H1 (cell line): ENCODE results near the gene WDR44. TPM values are rescaled to one million over a fixed set of nuclear protein-coding genes. Genes with fewer than 3 reads are reported as not detected.

Experiments
- CTCF ChIA-PET: fragments of 300-600 bp; sonication (Branson Sonifier 250); formaldehyde crosslinking; loops from one replicate; lab custom pipeline; 2021; ENCODE audit not compliant: partially characterized antibody; lab: Charles Lee
- POLR2A ChIA-PET: fragments of 300-600 bp; sonication (Branson Sonifier 250); formaldehyde crosslinking; loops from one replicate; lab custom pipeline; 2021; ENCODE audit warnings: inconsistent platforms; ENCODE audit not compliant: partially characterized antibody; lab: Charles Lee
- DNase-seq, 2 experiments: peaks; one replicate each; pipeline versions ENCODE4 v3.0.0 to v3.0.0-alpha.2; 2010 to 2022; ENCODE audit warnings: low spot score in 2 of 2, low read depth in 1 of 2, mixed read lengths in 1 of 2
- FAIRE-seq: peaks from 2 replicates; lab custom pipeline; 2011; peaks lifted over from hg19 to GRCh38; lab: Jason Lieb, UNC
- H2AFZ ChIP-seq: 2 replicates; pipeline ENCODE4 v1.8.1; 2012; ENCODE audit warnings: low read length, inconsistent platforms
- H2AK5ac ChIP-seq: 2 replicates; pipeline ENCODE4 v1.6.1; 2013; ENCODE audit warnings: low read depth, low read length
- H2BK120ac ChIP-seq: replicated peaks from 2 replicates; pipeline ENCODE3; 2013; ENCODE audit warnings: low read depth, low read length, inconsistent platforms
- H2BK12ac ChIP-seq: 2 replicates; pipeline ENCODE4 v1.6.1; 2013; ENCODE audit warnings: low read depth, low read length
- H2BK15ac ChIP-seq: 2 replicates; pipeline ENCODE4 v1.6.1; 2013; ENCODE audit warnings: low read length
- H2BK20ac ChIP-seq: 2 replicates; pipeline ENCODE4 v1.6.1; 2013; ENCODE audit warnings: low read length
- H2BK5ac ChIP-seq: 2 replicates; pipeline ENCODE4 v1.6.1; 2013; ENCODE audit warnings: low read depth, low read length
- H3K14ac ChIP-seq: 2 replicates; pipeline ENCODE4 v1.6.1; 2013; ENCODE audit warnings: inconsistent platforms; ENCODE audit not compliant: insufficient read length
- H3K18ac ChIP-seq: 2 replicates; pipeline ENCODE4 v1.6.1; 2013; ENCODE audit warnings: low read length; ENCODE audit errors: extremely low read depth
- H3K23ac ChIP-seq: 2 replicates; pipeline ENCODE4 v1.6.1; 2013; ENCODE audit warnings: inconsistent platforms; ENCODE audit not compliant: insufficient read length
- H3K23me2 ChIP-seq: 2 replicates; pipeline ENCODE4 v1.6.1; 2013; ENCODE audit warnings: low read depth, low read length
- H3K27ac ChIP-seq: 2 replicates; pipeline ENCODE4 v1.6.1; 2011; ENCODE audit warnings: low read depth, low read length, inconsistent platforms
- H3K27me3 ChIP-seq, 4 experiments: replicated peaks in 1 of 4; 1 replicate in 1 of 4; 2 replicates in 3 of 4; pipeline versions ENCODE4 v1.6.1 to v1.8.1; 2011 to 2013; ENCODE audit warnings: low read length in 3 of 4, mild to moderate bottlenecking in 3 of 4, inconsistent platforms in 2 of 4, mixed read lengths in 2 of 4, moderate library complexity in 1 of 4; ENCODE audit not compliant: control insufficient read depth in 3 of 4, insufficient read depth in 3 of 4; ENCODE audit errors: extremely low read depth in 1 of 4
- H3K36me3 ChIP-seq, 4 experiments: 2 replicates each; pipeline versions ENCODE4 v1.6.1 to v1.8.1; 2011 to 2013; ENCODE audit warnings: mild to moderate bottlenecking in 4 of 4, low read length in 3 of 4, moderate library complexity in 2 of 4, control low read depth in 1 of 4, inconsistent platforms in 1 of 4; ENCODE audit not compliant: insufficient read depth in 4 of 4, control insufficient read depth in 2 of 4
- H3K4ac ChIP-seq: replicated peaks from 2 replicates; pipeline ENCODE3; 2013; ENCODE audit warnings: low read length, low read depth, mixed read lengths, inconsistent platforms; ENCODE audit not compliant: insufficient read length
- H3K4me1 ChIP-seq, 4 experiments: replicated peaks in 1 of 4; 1 replicate in 1 of 4; 2 replicates in 3 of 4; pipeline versions ENCODE4 v1.6.1 to v1.8.1; 2011 to 2013; ENCODE audit warnings: low read length in 3 of 4, inconsistent platforms in 2 of 4, mixed read lengths in 1 of 4; ENCODE audit not compliant: insufficient read depth in 4 of 4, control insufficient read depth in 3 of 4
- H3K4me2 ChIP-seq, 2 experiments: 2 replicates each; pipeline versions ENCODE4 v1.6.1 to v1.8.1; 2011 to 2013; ENCODE audit warnings: low read depth in 2 of 2, low read length in 2 of 2, control low read depth in 1 of 2, inconsistent platforms in 1 of 2, mild to moderate bottlenecking in 1 of 2; ENCODE audit not compliant: insufficient read depth in 1 of 2
- H3K4me3 ChIP-seq, 4 experiments: fragments of 200-600, 300-600 bp in 1 of 4; sonication (generic), shearing (Covaris generic), sonication (Bioruptor Twin) in 1 of 4; 2 replicates each; pipeline versions ENCODE4 v1.5.1 to v1.8.1; 2011 to 2016; ENCODE audit warnings: low read length in 4 of 4, low read depth in 3 of 4, control low read depth in 2 of 4, inconsistent platforms in 2 of 4, mild to moderate bottlenecking in 2 of 4, mixed read lengths in 1 of 4, moderate library complexity in 1 of 4; ENCODE audit not compliant: insufficient read depth in 2 of 4; ENCODE audit errors: extremely low read depth in 1 of 4
- H3K56ac ChIP-seq: replicated peaks from 2 replicates; pipeline ENCODE3; 2013; ENCODE audit warnings: low read depth, mild to moderate bottlenecking, mixed read lengths, low read length, inconsistent platforms; ENCODE audit not compliant: insufficient read length
- H3K79me1 ChIP-seq: 2 replicates; pipeline ENCODE4 v1.6.1; 2013; ENCODE audit warnings: low read depth, low read length, control low read depth
- H3K79me2 ChIP-seq, 2 experiments: 2 replicates each; pipeline versions ENCODE4 v1.6.1 to v1.8.1; 2012 to 2013; ENCODE audit warnings: low read length in 2 of 2, mild to moderate bottlenecking in 2 of 2, inconsistent platforms in 1 of 2; ENCODE audit not compliant: insufficient read depth in 2 of 2, control insufficient read depth in 1 of 2
- H3K9ac ChIP-seq, 4 experiments: replicated peaks in 1 of 4; 1 replicate in 1 of 4; 2 replicates in 3 of 4; pipeline versions ENCODE4 v1.6.1 to v1.8.1; 2011 to 2013; ENCODE audit warnings: low read depth in 3 of 4, low read length in 3 of 4, control low read depth in 2 of 4, mild to moderate bottlenecking in 2 of 4, moderate library complexity in 2 of 4, inconsistent platforms in 1 of 4; ENCODE audit errors: extremely low read depth in 1 of 4
- H3K9me3 ChIP-seq, 2 experiments: 2 replicates each; pipeline versions ENCODE4 v1.6.1 to v1.8.1; 2012 to 2013; ENCODE audit warnings: mild to moderate bottlenecking in 2 of 2, moderate library complexity in 2 of 2, control low read depth in 1 of 2, inconsistent platforms in 1 of 2, low read depth in 1 of 2, low read length in 1 of 2, mixed read lengths in 1 of 2; ENCODE audit not compliant: insufficient read depth in 2 of 2
- H4K20me1 ChIP-seq, 2 experiments: replicated peaks in 1 of 2; 2 replicates each; pipeline versions ENCODE3 to v1.8.1; 2011 to 2013; ENCODE audit warnings: inconsistent platforms in 2 of 2, low read length in 2 of 2, mild to moderate bottlenecking in 1 of 2; ENCODE audit not compliant: insufficient read depth in 2 of 2, control insufficient read depth in 1 of 2
- H4K5ac ChIP-seq: 2 replicates; pipeline ENCODE4 v1.6.1; 2013; ENCODE audit warnings: low read length, low read depth, mixed read lengths, inconsistent platforms; ENCODE audit not compliant: insufficient read length
- H4K8ac ChIP-seq: 2 replicates; pipeline ENCODE4 v1.8.0; 2013; ENCODE audit warnings: mild to moderate bottlenecking, moderate library complexity, low read length, inconsistent platforms; ENCODE audit not compliant: insufficient read depth; ENCODE audit errors: extremely low read depth
- H4K91ac ChIP-seq: replicated peaks from 2 replicates; pipeline ENCODE3; 2013; ENCODE audit warnings: low read length, mixed read lengths, inconsistent platforms; ENCODE audit not compliant: insufficient read length
- ASH2L ChIP-seq: fragments of 200-600, 300-600 bp; sonication (generic); IDR thresholded peaks from one replicate; pipeline ENCODE4 v1.7.1; 2017; ENCODE audit warnings: low read length
- BACH1 ChIP-seq: IDR thresholded peaks from 2 replicates; pipeline ENCODE4 v1.6.1; 2012; ENCODE audit warnings: low read length, improper control_type of control experiment
- BCL11A ChIP-seq, 2 experiments: IDR thresholded peaks; one replicate each; pipeline ENCODE4 v1.6.1; 2011; ENCODE audit warnings: low read depth in 2 of 2, low read length in 2 of 2, mild to moderate bottlenecking in 2 of 2
- CBX5 ChIP-seq: fragments of 300-800, 300-1000 bp; sonication (generic); IDR thresholded peaks from 2 replicates; pipeline ENCODE4 v1.7.1; 2016; ENCODE audit warnings: antibody characterized with exemption, low read length, low read depth
- CBX8 ChIP-seq: fragments of 300-800, 300-1000 bp; sonication (generic); IDR thresholded peaks from 2 replicates; pipeline ENCODE4 v1.7.1; 2016; ENCODE audit warnings: low read depth, low read length, borderline replicate concordance
- CEBPB ChIP-seq: IDR thresholded peaks from 2 replicates; pipeline ENCODE4 v1.6.1; 2012; ENCODE audit warnings: low read depth, low read length
- CHD2 ChIP-seq: IDR thresholded peaks from 2 replicates; pipeline ENCODE4 v1.6.1; 2012; ENCODE audit warnings: low read length, improper control_type of control experiment
- CTCF ChIP-seq, 3 experiments: IDR thresholded peaks; 1 replicate in 2 of 3; 2 replicates in 1 of 3; pipeline versions ENCODE4 v1.5.1 to v1.6.1; 2011; ENCODE audit warnings: low read length in 3 of 3, mild to moderate bottlenecking in 3 of 3, inconsistent platforms in 2 of 3, low read depth in 1 of 3, moderate library complexity in 1 of 3; ENCODE audit not compliant: insufficient read depth in 1 of 3; ENCODE audit errors: control extremely low read depth in 1 of 3
- POU5F1 ChIP-seq: IDR thresholded peaks from 2 replicates; pipeline ENCODE4 v1.6.1; 2011; ENCODE audit warnings: low read depth, mild to moderate bottlenecking, low read length, moderate library complexity
- SIRT6 ChIP-seq: IDR thresholded peaks from one replicate; pipeline ENCODE4 v1.7.1; 2012; ENCODE audit warnings: low read length, inconsistent platforms
- SIX5 ChIP-seq: IDR thresholded peaks from 2 replicates; pipeline ENCODE4 v1.6.1; 2011; ENCODE audit warnings: mild to moderate bottlenecking, low read depth, low read length
- TAF7 ChIP-seq: optimal IDR thresholded peaks from 2 replicates; pipeline ENCODE3; 2011; ENCODE audit warnings: low read depth, mild to moderate bottlenecking, inconsistent platforms, low read length, moderate library complexity, borderline replicate concordance
- TCF12 ChIP-seq: IDR thresholded peaks from 2 replicates; pipeline ENCODE4 v1.6.1; 2011; ENCODE audit warnings: low read depth, mild to moderate bottlenecking, low read length
- WGBS, 2 experiments: shearing (Covaris generic) in 1 of 2; methylation state at CpG; one replicate each; pipeline versions ENCODE4 v1.1.6 to v1.1.7; 2013 to 2015; ENCODE audit warnings: low lambda C conversion rate in 2 of 2, mixed read lengths in 2 of 2, inconsistent platforms in 1 of 2, low coverage in 1 of 2, missing lambda C conversion rate in 1 of 2; ENCODE audit not compliant: insufficient replicate concordance in 2 of 2, insufficient coverage in 1 of 2, insufficient read length in 1 of 2; ENCODE audit errors: extremely low coverage in 1 of 2, missing lambda C conversion rate in 1 of 2; 5-methylcytosine and 5-hydroxymethylcytosine counted together
- polyA plus RNA-seq, 7 experiments: library from polyadenylated mRNA; depleted of rRNA in 3 of 7; stranded (reverse) in 5 of 7; unstranded in 2 of 7; fragments of >200 nt in 5 of 7; fragments of 200-250 nt in 2 of 7; gene quantifications; 1 replicate in 5 of 7; 2 replicates in 1 of 7; 4 replicates in 1 of 7; pipeline versions ENCODE4 v1.2.1 to v1.2.3, GENCODE V29; 2011 to 2013; ENCODE audit warnings: missing spikeins in 2 of 7, mixed read lengths in 2 of 7
- total RNA-seq: library from RNA; stranded (reverse); fragmentation: NEBNext Ultra II Directional; extraction: Animal tissue kit (Norgen Biotek cat#: 25700); gene quantifications from 2 replicates; pipeline ENCODE4 v1.2.1, GENCODE V29; 2021

Gene WDR44
- total and polyA plus RNA-seq, 2 of the 8 experiments (the other 6 are each of a cell fraction or from before 2014, with no cell fraction given): 5.1 to 17.2 TPM

- H2AFZ ChIP-seq: no peak overlapping the region
- no peak overlapping the region for H4K91ac ChIP-seq
- no peaks in the 10 kb centered on the region for H3K27me3 ChIP-seq
- H3K4me2 ChIP-seq: peak overlapping the region; percentile 69 to 75
- H2AK5ac ChIP-seq: no peak overlapping the region
- H2BK12ac ChIP-seq: no peak overlapping the region
- H3K79me1 ChIP-seq: no peaks in the 10 kb centered on the region
- no peak overlapping the region for H2BK5ac ChIP-seq
- H2BK20ac ChIP-seq: no peak overlapping the region
- ChIA-PET POLR2A (interaction anchor here (1.0 kb wide), 1 partner anchor 16 kb away, joined by 3 read pairs; no protein-coding TSS in a partner anchor), CTCF (no interaction called here)
- no peak overlapping the region for H3K18ac ChIP-seq
- H3K4ac ChIP-seq: no peak overlapping the region
- H3K23ac ChIP-seq: no peak overlapping the region
- peak overlapping the region; percentile 63 to 92 (median 72) for H3K4me3 ChIP-seq
- peaks cover 0 to 4% of the 10 kb centered on the region in 2 experiments for H4K20me1 ChIP-seq
- peak overlapping the region in 2 of 4 experiments; percentile 24 to 71; a peak in 1 of 7 replicates for H3K9ac ChIP-seq
- 0 out of 2 replicates have a peak, but pooled peaks cover 2% of the 10 kb centered on the region for H3K23me2 ChIP-seq
- no peak overlapping the region for H2BK120ac ChIP-seq
- DNase-seq (no peak), FAIRE-seq (no peak)
- H4K5ac ChIP-seq: no peak overlapping the region
- H3K56ac ChIP-seq: no peak overlapping the region
- H4K8ac ChIP-seq: no peak overlapping the region
- H3K14ac ChIP-seq: no peak overlapping the region
- H3K9me3 ChIP-seq: no peaks in the 10 kb centered on the region
- 2% methylated on average over 11 of the region's 11 CpGs; no CpG with 5 or more reads in 1 of the 2 experiments for WGBS, 2 experiments
- peaks cover 0 to 5% (median 2%) of the 10 kb centered on the region in 4 experiments; a peak in 2 of 7 replicates for H3K4me1 ChIP-seq
- H3K27ac ChIP-seq: no peak overlapping the region
- no peak overlapping the region for H2BK15ac ChIP-seq
- no peaks in the 10 kb centered on the region for H3K36me3 ChIP-seq
- peaks cover 0 to 52% of the 10 kb centered on the region in 2 experiments; a peak in 2 of 4 replicates for H3K79me2 ChIP-seq
- TF ChIP-seq TCF12 (no peak), BCL11A (IDR thresholded peaks at IDR 0.05; ENCODE audit: low read depth in 2 of 2, low read length in 2 of 2) (no peak), POU5F1 (no peak), ASH2L (no peak), BACH1 (no peak), SIX5 (no peak), CEBPB (no peak), CBX5 (no peak), CBX8 (no peak), SIRT6 (no peak), CHD2 (no peak), TAF7 (no peak), CTCF (IDR thresholded peaks at IDR 0.05; ENCODE audit: control extremely low read depth in 1 of 3, insufficient read depth in 1 of 3, low read depth in 1 of 3, low read length in 3 of 3) (no peak)
Observed at GRCh38 chrX:118347131-118347530, 1.2 kb downstream of the WDR44 start.
